Ovary (tissue), 3 donors: Measurements from ENCODE around the gene C16orf95.

Source experiments
- CTCF ChIP-seq, 3 donors: fragments of 450-650 bp in 2 of 3; fragments of 200-600 bp in 1 of 3; IDR thresholded peaks; one replicate each; pipeline versions ENCODE4 v1.5.1 to v1.8.0; 2016 to 2022; ENCODE audit warnings: antibody characterized with exemption in 3 of 3, mild to moderate bottlenecking in 1 of 3
- EP300 ChIP-seq: sonication (generic); formaldehyde crosslinking; IDR thresholded peaks from one replicate; pipeline ENCODE4 v1.6.1; 2017; ENCODE audit warnings: antibody characterized with exemption
- POLR2A ChIP-seq: fragments of 450-650 bp; IDR thresholded peaks from one replicate; pipeline ENCODE4 v1.6.1; 2017; ENCODE audit warnings: antibody characterized with exemption, mild to moderate bottlenecking, moderate library complexity
- donor health status: DM: no; HTN: no; CAD: no.

GRCh38 chr16:87331241-87331801 is 14.1 kb upstream of the C16orf95 start:
- TF ChIP-seq POLR2A (no peak), CTCF (IDR thresholded peaks at IDR 0.05) (no peak), EP300 (no peak)
